ENCODE data around the gene ZNF471.

- TF ChIP-seq CTCF (IDR thresholded peaks at IDR 0.05) = no peak
- no peak for TF ChIP-seq POLR2A (IDR thresholded peaks at IDR 0.05)
These were observed 55.1 kb downstream of the ZNF471 start for GRCh38 chr19:56562766-56563165.

All from thyroid gland (tissue), 4 donors.